HG03520 (cell line): ENCODE measurements around the gene CCNT1.
"Not testable (repeated sequence)": the region's sequence is repeated elsewhere in the genome, so short reads cannot be mapped to it uniquely, and the experiment has no call there.

Experiments used
- ATAC-seq: cut with Tn5 transposase; IDR thresholded peaks from one replicate; pipeline ENCODE4 v1.9.1; 2021; ENCODE audit warnings: mild to moderate bottlenecking, moderate library complexity; ENCODE audit not compliant: unreplicated experiment

CCNT1 gene

DNA sequence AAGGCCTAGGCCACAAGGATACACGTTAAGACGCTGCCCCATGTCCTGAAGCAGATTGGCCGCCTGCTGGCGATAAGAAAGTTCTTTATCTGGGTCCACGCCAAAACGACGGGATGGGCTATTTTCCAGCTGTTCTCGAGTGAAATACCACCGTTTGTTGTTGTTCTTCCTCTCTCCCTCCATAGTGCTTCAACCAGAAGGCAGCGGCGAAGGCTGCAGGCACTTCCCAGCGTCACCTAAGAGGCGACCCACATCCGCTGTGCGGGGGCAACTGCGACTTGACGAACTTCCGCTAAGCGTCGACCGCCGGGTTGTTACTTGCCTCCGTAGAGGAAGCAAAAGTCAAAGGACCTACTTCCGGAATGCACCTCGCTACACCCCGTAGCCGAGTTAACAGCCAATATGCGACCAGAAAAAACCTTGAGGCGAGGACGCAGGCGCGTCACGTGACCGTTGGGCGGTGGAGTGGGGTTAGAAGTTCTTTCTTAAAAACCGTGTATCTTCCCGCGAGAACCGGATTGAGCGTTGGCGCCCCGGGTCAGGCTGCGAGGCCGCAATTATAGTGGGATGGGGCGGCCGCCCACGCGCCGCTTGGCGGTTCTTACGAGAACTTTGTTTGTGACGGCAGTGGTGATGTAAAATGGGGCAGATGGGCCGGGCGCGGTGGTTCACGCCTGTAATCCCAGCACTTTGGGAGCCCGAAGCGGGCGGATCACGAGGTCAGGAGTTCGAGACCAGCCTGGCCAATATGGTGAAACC lies at the start of gene CCNT1:
TSS of gene CCNT1 (minus strand) at position 215 of the 759 bp plus-strand sequence. CDS start at position 183, 32 bp downstream.
- peak; percentile 96 for ATAC-seq

DNA sequence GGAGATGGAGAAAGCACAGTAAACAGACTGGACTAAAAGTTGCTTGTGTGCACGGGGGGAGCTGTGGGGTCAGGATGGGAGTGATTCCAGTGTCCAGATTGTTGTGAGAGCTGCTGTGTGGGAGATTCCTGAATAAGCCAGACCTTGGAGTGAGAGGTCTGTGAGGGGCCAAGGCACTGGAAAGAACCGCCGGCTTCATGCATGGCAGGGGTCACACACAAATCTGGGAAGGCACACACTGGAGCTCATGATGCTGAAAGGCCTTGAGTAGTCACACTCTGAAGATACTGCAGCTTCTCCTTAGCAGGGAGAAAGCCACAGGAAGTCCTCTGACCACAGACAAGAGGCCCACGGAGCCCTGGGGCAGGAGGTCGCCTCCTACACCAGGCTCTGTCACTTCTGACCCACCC lies 49.3 kb upstream of the CCNT1 start:
- ATAC-seq, result no peak

DNA sequence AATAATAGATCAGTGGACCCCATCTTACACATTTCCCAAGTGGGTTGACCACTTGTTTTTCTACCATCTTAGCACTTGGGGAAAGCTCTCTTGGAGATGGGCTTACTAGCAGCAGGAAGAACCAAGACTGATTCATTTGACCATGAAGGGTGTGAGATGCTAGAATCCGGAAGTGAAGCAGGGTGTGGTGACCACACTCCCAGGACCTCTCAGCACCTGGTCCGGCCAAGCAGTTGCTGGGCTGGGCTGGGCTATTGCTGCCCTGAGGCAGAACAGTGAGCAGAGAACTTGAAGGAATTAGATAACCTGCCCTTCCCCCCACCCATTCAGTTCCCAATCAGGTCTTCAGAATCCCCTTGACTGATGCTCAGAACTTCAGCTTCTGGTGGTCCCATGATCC lies 48.0 kb upstream of the CCNT1 start:
- ATAC-seq, result no peak

DNA sequence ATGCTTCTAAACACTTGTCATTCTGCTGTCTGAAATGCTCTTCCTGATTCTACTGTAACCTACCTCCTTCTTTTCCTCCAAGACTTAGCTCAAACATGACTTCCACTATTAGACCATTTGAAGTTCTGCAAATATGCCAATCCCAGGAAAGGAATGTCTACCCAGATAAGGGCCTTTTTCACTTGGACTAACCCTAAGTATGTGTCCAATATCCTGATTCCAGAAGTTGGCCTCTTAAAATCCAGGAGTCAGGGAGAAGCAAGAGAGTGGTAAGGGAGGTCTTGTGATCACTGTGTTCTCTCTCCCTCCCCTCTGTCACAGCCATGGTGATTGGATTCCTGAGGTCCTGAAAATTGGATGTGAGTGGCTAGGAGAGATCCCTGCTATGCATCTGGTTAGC lies 42.2 kb upstream of the CCNT1 start:
- ATAC-seq, result no peak

DNA sequence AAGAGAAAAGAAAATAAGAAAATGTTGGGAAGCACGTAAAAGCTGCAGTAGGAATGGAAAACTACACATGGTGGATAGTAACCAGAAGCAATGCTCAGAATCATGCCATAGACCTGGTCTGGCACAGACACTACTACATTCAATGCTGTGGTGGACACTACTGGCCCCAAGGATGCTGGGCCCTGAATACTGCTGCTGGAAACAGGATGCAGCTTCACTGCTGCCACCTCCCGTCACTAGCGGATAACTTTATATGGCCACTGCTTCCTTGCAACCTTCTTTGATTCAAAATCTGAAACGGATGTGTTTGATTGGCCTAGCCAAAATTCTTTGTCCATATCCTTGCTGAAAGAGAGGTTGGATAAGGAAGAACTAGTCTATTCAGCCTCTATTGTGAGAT lies 41.7 kb upstream of the CCNT1 start:
- ATAC-seq, result no peak

DNA sequence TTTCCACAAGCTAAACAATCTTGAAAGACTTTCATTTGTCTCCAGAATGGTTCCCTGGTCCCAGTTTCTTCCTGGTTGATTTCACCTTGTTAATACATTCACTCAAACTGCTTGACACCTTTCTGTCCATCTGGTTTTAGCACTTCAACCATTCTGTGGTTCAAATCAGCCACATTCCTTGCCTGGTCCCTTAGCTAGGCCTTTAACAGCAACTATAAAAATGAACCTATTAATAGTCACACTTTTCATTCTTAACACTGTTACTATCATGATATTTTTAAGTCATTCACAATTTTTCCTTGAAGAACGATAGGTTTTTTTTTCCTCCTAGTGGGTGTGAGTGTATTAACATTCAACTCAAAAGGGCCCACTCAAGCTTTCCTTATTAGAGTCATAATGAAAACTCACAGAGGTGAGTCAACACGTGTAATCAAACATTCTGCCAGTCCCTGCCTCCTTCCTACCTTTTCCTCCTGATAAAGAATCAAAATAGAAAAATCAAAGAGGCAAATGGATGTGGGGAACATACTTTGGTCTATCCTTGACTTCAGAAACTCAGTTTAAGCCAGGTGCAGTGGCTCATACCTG lies 34.4 kb upstream of the CCNT1 start:
- no peak for ATAC-seq

DNA sequence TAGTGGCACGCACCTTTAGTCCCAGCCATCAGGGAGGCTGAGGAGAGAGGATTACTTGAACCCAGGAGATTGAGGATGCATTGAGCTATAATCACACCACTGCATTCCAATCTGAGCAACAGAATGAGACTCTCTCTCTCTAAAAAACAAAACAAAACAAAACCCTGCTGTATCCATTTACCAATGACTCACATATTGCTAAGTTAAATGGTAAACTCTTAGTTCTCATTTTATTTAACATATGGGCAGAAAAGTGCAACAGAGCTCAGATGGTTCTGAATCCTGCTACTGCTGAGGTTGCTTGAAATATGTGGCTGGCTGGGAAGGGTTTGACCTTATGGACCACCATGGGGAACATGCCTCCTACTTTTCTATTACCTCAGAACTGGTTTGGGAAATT lies 33.7 kb upstream of the CCNT1 start:
- ATAC-seq, result no peak

DNA sequence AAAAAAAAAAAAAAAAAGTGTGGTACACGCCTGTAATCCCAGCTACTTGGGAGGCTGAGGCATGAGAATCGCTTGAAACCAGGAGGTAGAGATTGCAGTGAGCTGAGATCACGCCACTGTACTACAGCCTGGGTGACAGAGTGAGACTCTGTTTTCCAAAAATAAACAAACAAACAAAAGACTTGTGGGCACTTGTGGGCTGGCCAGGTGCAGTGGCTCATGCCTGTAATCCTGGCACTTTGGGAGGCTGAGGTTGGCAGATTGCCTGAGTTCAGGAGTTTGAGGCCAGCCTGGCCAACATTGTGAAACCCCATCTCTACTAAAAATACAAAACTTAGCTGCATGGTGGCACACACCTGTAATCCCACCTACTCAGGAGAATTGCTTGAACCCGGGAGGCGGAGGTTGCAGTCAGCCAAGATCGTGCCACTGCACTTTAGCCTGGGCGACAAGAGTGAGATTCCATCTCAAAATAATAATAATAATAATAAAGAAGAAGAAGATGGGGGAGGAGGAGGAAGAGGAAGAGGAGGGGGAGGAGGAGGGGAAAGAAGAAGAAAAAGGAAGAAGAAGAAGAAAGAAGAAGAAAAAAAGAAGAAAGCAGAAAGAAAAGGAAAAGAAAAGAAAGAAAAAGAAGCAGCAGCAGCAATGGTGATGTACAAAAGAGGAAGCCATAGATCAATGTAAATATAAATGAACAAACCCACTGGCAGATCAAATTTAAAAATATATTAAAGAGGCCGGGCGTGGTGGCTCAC lies 27.9 kb upstream of the CCNT1 start:
- ATAC-seq, result no peak

DNA sequence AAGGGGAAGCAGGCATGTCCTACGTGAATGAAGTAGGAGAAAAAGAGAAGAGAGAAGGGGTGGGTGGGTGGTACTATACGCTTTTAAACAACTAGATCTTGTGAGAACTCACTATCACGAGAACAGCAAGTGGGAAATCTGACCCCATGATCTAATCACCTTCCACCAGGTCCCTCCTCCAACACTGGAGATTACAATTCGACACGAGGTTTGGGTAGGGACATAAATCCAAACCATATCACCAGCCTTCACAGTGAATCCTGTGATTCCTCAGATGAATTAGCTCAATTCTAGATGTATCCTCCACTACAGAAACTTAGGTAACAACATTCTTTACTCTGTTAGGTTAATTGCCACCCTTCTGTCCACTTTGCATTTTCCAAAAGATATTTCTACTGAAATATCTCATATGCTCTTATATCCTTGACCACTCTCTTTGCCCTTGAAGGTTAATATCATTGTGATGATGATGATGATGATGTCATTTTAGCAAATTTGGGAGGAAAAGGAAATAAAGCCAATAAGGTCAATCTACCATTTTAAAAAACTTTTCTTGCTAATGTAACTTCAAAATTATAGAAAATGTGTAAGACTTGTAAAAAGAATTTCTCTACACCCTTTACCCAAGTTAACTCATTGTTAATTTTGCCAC lies 23.2 kb upstream of the CCNT1 start:
- ATAC-seq, result no peak

DNA sequence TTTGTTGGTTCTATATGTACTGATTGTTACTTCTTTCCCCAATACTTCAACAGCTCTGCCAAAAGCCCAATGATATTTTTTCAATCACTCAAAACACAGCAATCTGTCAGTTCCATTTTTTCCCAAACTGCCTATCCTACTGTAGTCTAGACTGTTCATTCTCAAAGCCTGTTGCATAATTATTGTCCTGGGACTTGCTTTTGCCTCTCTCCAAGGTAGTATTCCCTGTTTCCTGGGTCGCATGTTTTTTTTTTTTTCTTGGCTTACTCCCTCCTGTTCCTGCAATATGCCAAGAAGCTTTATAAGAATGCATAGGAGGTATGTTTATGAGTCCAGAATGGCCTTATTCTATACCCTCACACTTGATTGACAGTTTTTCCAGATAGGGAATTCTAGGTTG lies 19.9 kb upstream of the CCNT1 start:
- ATAC-seq, result no peak

DNA sequence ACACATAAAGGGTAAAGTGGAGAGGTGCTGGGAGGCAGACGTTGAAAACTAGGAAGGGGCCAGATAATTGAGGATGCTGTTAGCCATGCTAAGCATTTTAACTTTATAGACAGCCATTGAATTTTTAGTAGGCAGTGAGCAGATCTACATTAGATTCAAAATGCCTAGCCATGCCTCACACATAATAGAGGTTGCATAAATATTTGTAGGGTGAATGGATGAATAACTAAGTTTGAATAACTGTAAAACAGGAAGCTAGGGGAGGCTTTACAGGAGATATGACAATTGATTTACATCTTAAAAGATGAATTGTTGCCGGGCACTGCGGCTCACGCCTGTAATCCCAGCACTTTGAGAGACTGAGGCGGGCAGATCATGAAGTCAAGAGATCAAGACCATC lies 12.3 kb upstream of the CCNT1 start:
- no peak for ATAC-seq

DNA sequence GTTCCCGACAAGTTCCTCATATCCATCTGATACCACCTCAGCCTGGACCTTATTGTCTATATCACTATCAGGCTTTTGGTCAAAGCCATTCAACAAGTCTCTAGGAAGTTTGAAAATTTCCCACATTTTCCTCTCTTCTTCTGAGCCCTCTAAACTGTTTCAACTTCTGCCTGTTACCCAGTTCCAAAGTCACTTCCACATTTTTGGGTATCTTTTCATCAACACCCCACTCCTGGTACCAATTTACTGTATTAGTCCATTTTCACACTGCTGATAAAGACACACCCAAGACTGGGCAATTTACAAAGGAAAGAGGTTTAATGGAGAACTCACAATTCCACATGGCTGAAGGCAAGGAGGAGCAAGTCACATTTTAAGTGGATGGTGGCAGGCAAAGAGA lies 4.2 kb upstream of the CCNT1 start:
- ATAC-seq, result not testable (repeated sequence)

DNA sequence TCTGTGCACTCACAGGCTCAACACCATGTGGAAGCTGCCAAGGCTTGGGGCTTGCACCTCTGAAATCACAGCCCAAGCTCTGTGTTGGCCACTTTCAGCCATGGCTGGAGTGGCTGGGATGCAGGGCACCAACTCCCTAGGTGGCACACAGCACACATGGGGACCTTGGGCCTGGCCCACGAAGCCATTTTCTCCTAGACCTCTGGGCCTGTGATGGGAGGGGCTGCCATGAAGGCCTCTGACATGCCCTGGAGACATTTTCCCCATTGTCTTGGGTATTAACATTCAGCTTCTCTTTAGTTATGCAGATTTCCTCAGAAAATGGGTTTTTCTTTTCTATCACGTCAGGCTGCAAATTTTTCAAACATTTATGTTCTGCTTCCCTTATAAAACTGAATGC lies 3.7 kb upstream of the CCNT1 start:
- not testable (repeated sequence) for ATAC-seq

DNA sequence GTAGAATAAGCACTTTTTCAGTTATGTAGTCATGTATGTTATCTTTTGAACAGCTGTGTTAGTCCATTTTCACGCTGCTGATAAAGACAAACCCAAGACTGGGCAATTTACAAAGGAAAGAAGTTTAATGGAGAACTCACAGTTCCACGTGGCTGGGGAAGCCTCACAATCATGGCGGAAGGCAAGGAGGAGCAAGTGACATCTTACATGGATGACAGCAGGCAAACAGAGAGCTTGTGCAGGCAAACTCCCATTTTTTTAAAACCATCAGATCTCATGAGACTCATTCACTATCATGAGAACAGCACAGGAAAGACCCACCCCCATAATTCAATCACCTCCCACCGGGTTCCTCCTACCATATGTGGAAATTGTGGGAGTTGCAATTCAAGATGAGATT lies 2.5 kb upstream of the CCNT1 start:
- ATAC-seq, result not testable (repeated sequence)

DNA sequence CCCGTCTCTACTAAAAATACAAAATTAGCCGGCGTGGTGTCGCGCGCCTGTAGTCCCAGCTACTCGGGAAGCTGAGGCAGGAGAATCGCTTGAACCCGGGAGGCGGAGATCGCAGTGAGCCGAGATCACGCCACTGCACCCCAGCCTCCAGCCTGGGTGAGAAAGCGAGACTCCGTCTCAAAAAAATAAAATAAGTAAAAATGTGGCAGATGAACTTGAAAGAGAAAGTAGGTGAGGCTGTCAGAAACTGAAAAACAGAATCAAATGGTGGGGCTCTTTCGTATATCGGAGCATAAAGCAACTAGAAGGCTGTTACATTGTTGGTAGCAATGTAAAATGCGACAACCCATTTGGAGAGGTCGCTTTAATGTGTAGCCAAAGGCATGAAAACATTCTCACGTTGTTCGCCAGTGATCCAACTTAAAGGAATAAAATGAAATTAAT lies 767 bp upstream of the CCNT1 start:
- ATAC-seq, result no peak

DNA sequence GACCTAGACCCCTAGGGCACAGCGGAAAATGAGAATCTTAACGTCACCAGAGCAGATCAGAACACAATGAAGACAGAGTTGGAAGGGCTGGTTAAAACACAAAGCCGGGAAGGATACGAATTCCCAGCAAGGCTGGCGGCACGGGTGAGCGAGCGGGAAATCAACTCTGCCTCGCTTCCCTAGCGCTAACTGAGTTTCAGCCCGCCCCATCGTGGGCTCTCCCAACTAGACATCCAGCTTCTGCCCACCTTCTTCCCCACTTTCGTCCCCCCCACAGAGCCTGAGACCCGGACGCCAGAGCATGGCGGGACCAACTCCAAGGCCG lies 377 bp downstream of the CCNT1 start:
- ATAC-seq, result no peak

DNA sequence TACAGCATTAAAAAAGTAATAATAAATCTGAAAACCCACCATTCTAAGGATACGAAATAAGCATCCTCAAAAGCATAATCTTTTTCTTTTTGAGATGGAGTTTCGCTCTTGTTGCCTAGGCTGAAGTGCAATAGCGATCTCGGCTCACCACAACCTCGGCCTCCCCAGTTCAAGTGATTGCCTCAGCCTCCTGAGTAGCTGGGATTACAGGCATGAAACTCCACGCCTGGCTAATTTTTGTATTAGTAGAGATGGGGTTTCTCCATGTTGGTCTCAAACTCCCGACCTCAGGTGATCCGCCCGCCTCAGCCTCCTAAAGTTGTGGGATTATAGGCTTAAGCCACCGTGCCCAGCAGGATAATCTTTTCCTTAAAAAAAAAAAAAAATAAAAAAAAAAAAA lies 4.3 kb downstream of the CCNT1 start:
- no peak for ATAC-seq

DNA sequence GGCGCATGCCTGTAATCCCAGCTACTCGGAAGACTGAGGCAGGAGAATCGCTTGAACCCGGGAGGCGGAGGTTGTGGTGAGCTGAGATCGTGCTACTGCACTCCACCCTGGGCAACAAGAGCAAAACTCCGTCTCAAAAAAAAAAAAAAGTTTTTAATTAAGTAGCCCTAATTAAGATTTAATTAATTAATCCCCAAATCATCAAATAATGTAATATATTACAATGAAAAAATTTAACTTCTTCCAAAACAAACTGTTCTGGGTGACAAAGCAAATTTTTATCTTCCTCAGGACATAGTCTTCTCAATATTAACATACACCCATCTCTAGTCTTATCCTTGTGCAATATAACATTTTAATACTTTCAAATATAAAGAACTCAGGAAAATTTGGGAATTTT lies 17.7 kb downstream of the CCNT1 start:
- not testable (repeated sequence) for ATAC-seq

DNA sequence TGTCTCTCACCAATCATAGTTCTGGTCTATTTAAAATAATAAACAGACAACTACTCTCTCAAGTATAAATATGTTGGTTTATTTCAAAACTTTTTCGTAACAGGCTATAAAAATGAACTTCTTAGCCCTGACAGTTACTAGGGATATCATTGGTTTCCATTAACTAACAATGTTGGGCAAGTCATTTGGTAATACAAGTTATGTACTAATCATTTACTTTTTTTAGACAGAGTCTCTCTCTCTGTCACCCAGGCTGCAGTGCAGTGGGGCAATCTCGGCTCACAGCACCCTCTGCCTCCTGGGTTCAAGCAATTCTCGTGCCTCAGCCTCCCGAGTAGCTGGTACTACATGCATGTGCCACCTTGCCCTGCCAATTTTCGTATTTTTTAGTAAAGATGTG lies 19.9 kb downstream of the CCNT1 start:
- ATAC-seq, result no peak

DNA sequence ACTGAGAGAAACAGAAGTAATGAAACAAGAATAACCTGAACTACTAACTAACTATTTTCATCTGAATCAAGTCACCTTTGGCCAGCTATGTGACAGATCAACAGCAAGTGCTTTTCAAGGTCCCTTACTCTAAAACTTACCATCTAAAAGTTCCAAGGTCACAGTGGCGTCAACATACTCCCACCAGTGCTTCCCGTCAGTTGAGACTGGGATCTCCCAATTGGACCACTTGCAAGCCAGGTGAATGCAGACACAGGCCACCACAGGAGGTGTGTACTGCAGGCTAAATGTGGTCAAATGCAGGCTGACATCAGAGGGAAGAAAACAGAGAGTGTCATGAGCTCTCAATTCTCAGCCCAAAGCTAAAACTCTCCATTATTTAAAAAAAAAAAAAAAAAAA lies 20.6 kb downstream of the CCNT1 start:
- ATAC-seq, result no peak

DNA sequence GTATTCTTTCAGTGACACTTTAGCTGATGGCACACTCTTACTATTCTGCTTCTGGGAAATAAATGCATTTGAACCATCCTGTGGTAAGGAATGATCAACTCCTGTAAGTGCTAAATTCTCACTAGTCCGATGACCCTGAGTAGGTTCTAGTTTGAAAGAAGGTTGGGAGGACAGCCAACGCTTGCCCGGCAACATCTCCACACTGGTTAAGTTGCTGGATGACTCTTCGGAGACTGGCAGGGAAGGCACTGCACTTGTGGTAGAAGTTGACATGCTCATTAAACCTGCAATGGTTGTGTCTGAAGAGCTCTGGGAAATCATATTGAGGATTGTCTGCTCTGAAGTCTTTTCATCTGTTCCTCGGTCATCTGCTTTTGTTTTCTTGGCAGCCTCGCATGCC lies 22.5 kb downstream of the CCNT1 start:
- no peak for ATAC-seq

DNA sequence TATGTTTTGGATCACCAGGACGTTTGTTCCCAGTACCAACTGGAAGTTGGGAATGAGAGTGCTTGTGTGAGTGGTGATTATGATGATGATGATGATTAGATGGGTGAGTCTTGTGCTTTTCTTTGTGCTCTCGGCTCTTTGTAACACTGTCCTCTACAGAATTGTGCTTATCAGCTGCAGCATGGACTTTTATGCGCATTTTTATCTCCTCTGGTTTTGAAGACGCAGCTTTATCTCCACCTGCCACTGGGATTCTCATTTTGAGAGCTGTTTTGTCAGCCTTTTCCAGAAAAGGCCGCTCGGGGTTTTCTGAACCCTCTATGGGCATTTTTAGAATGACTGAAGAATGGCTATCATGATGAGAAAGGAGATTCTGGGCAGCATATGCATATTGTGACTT lies 22.9 kb downstream of the CCNT1 start:
- ATAC-seq, result no peak
